ENCODE results near the gene UBASH3A.

UBASH3A gene

DNA sequence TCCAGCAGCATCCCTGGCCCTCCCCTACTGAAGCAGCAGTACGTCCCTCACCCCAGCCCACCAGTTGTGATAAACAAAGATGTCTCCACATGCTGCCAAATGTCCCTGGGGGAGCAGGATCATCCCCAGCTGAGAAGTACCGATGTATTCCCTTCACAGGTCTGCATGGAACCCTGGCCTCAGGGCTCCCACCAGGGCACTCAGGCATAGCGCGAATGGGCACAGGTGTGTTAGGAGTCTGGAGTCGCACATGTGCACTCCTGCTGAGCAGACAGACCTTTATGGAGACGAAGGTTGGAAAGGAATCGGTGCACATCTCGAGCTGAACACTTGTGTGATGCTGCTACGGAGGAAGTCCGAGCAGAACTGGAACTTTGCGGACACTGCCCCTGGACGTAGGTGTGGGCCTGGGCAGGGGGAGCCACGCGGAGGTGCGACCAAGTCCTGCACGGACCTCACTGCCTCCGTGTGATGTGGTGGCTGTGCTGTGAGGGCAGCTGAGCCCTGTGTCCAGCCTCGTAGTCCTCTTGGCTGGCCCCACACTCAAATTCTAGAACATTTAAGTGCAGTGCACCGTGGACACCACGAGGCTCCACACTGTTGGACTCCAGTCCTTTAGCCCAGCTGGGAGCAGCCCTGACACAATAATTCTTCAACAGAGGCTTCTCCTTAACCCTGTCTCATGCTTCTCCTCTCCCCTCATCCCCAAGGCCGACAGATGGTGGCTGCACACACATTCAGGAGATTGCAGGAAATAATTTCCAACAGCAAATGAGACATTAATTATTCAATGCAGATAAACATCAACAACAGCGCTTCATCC lies 48.9 kb downstream of the UBASH3A start:
- no peak overlapping the region for H3K27ac ChIP-seq
- TF ChIP-seq, protein P1, sequence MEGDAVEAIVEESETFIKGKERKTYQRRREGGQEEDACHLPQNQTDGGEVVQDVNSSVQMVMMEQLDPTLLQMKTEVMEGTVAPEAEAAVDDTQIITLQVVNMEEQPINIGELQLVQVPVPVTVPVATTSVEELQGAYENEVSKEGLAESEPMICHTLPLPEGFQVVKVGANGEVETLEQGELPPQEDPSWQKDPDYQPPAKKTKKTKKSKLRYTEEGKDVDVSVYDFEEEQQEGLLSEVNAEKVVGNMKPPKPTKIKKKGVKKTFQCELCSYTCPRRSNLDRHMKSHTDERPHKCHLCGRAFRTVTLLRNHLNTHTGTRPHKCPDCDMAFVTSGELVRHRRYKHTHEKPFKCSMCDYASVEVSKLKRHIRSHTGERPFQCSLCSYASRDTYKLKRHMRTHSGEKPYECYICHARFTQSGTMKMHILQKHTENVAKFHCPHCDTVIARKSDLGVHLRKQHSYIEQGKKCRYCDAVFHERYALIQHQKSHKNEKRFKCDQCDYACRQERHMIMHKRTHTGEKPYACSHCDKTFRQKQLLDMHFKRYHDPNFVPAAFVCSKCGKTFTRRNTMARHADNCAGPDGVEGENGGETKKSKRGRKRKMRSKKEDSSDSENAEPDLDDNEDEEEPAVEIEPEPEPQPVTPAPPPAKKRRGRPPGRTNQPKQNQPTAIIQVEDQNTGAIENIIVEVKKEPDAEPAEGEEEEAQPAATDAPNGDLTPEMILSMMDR (conservative IDR thresholded peaks at IDR 0.05) = no peak

DNA sequence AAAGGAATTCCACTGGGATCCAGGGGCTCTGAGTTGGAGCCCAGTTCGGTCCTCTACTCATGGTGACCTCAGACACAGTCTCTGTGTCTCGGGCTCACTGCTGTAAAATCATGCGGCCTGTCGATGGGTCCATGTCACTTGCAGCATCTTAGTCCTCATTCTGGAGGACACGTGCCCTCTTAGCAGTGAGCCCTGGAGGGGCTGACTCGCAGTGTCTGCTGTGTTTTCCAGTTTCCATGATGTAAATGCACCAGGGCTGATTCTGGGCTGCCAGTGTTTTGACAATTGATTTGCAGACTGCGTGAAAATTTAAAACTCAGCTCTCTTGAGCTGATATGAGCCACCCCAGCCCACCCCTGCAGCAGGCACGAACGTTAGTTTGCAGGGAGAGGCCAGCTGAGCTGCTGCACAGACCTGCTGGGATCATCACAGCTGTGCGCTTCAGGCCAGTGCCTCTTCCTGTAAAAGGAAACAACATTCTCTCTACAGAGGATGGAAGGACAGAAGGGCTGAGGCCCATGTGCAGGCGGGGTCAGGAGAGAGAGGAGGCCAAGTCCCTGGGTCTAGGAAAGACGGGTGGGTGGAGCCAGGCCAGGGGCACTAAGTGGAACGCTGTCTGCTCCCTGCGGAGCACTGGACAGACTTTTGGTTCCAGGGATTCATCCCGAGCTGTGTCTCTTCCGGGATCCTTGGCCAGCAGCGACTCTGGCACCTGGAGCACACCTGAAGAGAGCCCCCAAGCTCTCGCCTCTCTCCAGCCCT lies 49.7 kb downstream of the UBASH3A start:
- no peak overlapping the region for H3K27ac ChIP-seq
- TF ChIP-seq, protein P1 (conservative IDR thresholded peaks at IDR 0.05) = no peak

DNA sequence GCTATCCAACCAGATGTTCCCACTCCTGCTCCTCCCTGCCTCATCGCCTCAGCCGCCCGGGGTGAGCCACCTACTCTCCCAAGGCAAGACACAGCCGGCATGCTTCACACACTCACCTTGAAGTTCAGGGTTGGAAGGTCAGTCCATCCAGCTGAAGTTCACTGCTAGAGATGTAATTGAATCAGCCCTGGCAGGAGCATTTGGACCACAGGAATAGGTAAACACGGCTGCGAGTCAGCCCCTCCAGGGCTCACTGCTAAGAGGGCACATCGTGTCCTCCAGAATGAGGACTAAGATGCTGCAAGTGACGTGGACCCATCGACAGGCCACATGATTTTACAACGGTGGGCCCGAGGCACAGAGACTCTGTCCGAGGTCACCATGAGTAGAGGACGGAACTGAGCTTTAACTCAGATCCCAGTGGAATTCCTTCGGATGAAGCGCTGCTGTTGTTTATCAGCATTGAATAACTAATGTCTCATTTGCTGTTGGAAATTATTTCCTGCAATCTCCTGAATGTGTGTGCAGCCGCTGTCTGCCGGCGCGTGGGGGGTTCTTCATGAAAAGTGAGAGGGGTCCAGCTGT lies 50.4 kb downstream of the UBASH3A start:
- TF ChIP-seq, protein P1 (conservative IDR thresholded peaks at IDR 0.05) = no peak
- H3K27ac ChIP-seq = no peak overlapping the region

DNA sequence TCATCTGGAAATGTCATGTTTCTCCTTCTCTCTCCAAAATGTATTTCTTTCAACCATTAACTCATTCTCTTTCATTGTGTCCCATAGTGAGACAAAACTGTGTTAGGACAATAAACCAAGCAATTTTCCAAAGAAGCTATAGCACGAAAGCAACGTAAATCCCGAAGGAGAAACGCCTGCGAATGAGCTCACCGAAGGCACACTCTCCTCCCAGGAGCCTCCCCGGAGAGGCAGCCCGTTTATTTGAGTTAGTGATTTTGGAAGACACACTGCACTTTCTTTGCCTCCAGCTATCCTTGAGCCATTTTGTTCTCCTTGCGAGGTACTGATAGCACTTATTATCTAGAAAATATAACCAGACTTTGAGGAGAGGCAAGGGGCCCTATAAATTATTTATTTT lies 51.1 kb downstream of the UBASH3A start:
- no peak overlapping the region for H3K27ac ChIP-seq
- TF ChIP-seq, protein P1 (conservative IDR thresholded peaks at IDR 0.05) = no peak

DNA sequence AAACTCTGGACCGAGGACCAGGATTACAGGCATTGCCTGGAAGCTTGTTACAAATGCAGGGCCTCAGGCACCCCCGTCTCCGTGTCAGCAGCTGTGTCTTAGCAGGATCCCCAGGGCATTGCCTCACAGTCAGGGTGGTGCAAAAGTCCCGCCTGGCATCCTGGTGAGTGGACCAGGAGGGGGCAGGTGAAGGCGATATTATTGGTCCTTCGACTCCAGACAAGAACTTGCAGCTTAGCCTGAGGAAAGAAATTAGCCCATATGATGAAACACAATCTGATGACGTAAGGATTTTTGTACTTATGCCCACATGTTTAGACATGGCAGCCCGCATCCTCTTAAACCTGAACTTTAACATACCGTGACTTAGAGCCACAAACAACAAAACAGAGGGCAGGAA lies 51.5 kb downstream of the UBASH3A start:
- H3K27ac ChIP-seq = no peak overlapping the region
- TF ChIP-seq, protein P1 (conservative IDR thresholded peaks at IDR 0.05) = no peak

DNA sequence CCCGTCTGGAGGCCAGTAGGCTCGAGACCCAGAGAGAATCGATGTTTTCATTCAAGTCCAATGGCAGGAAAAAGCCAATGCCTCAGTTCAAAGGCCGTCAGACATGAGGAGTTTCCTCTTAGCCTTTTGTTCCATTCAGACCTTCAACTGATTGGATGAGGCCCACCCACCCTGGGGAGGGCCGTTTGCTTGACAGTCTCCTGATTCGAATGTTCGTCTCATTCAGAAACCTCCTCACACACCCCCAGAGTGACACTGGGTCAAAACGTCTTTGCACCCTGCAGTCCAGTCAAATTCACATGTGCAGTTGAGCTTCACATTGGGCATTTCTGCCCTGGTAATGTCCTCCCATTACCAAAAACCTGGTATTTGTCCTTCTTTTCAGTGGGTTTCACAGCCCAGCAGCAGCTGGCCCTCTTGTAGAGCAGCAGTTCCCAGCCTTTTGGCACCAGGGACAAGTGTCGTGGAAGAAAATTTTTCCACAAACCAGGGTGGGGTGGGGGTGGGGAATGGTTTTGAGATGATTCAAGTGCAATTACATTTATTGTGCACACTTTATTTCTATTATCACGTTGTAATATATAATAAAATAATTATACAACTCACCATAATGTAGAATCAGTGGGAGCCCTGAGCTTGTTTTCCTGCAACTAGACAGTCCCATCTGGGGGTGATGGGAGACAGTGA lies 52.2 kb downstream of the UBASH3A start:
- H3K27ac ChIP-seq = no peak overlapping the region
- TF ChIP-seq, protein P1 (conservative IDR thresholded peaks at IDR 0.05) = no peak

DNA sequence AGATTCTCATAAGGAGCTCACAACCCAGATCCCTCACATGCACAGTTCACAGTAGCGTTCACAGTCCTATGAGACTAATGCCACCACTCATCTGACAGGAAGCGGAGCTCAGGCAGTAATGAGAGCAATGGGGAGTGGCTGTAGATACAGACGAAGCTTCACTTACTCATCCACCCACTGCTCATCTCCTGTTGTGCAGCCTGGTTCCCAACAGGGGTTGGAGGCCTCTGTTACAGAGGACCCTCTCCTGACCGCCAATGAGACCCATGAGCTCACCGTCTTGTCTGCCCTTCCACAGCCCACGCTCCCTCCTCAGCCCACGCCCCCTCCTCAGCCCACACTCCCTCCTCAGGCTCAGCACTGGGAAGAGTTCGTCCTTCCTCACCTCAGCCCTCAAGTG lies 52.8 kb downstream of the UBASH3A start:
- TF ChIP-seq, protein P1 (conservative IDR thresholded peaks at IDR 0.05) = no peak
- no peak overlapping the region for H3K27ac ChIP-seq

Data from VCaP (cell line).